ENCODE measurements around the gene AKAP4. TPM values are rescaled to one million over a fixed set of nuclear protein-coding genes. Genes with fewer than 3 reads are reported as not detected.

AKAP4 gene, protein sequence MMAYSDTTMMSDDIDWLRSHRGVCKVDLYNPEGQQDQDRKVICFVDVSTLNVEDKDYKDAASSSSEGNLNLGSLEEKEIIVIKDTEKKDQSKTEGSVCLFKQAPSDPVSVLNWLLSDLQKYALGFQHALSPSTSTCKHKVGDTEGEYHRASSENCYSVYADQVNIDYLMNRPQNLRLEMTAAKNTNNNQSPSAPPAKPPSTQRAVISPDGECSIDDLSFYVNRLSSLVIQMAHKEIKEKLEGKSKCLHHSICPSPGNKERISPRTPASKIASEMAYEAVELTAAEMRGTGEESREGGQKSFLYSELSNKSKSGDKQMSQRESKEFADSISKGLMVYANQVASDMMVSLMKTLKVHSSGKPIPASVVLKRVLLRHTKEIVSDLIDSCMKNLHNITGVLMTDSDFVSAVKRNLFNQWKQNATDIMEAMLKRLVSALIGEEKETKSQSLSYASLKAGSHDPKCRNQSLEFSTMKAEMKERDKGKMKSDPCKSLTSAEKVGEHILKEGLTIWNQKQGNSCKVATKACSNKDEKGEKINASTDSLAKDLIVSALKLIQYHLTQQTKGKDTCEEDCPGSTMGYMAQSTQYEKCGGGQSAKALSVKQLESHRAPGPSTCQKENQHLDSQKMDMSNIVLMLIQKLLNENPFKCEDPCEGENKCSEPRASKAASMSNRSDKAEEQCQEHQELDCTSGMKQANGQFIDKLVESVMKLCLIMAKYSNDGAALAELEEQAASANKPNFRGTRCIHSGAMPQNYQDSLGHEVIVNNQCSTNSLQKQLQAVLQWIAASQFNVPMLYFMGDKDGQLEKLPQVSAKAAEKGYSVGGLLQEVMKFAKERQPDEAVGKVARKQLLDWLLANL
- total RNA-seq (0.32 TPM), polyA plus RNA-seq (not detected)

- no peak for DNase-seq (ENCODE audit: extremely low spot score)
- Histone ChIP-seq H3K27ac (ENCODE audit: low read depth) (no peak within 1 kb of the TSS), H3K4me1 (ENCODE audit: insufficient read depth) (no peaks in the 10 kb centered on the region), H3K36me3 (ENCODE audit: insufficient read depth) (no peaks in the 10 kb centered on the region), H3K4me3 (ENCODE audit: low read depth, low read length) (no peak within 1 kb of the TSS)
- 94% methylated on average over 1 of the region's 1 CpG for WGBS
Measured at GRCh38 chrX:50200907-50201306, at the start of gene AKAP4. Gene AKAP4, minus strand, starts transcription at chrX:50201007. Its CDS starts 118 bp downstream, at chrX:50200889.

DNA sequence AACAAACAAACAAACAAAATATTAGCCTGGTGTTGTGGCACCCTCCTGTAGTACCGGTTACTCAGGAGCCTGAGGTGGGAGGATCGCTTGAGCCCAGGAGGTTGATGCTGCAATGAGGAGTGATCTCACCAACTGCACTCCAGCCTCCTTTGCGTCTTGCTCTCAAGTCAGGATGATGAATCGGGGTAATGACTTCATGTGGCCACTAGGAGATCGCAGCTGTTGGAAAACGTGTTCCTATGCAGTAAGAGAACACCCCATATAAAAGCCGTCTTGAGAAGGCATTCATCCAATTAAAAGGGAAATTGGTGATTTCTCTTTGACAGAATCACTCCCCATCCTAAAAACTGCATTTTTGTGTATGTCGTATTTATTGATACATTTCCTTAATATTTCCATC lies 10.7 kb upstream of the AKAP4 start:
- no peak for DNase-seq (ENCODE audit: extremely low spot score)
- 48% methylated on average over 8 of the region's 8 CpGs for WGBS
- Histone ChIP-seq H3K4me3 (ENCODE audit: low read depth, low read length) (no peak overlapping the region), H3K27ac (ENCODE audit: low read depth) (no peak overlapping the region), H3K36me3 (ENCODE audit: insufficient read depth) (no peaks in the 10 kb centered on the region), H3K4me1 (ENCODE audit: insufficient read depth) (no peaks in the 10 kb centered on the region)

- Histone ChIP-seq H3K36me3 (ENCODE audit: insufficient read depth) (no peaks in the 10 kb centered on the region), H3K27ac (ENCODE audit: low read depth) (no peak overlapping the region), H3K4me1 (ENCODE audit: insufficient read depth) (no peaks in the 10 kb centered on the region), H3K4me3 (ENCODE audit: low read depth, low read length) (no peak overlapping the region)
- 77% methylated on average over 11 of the region's 11 CpGs for WGBS
- no peak for DNase-seq (ENCODE audit: extremely low spot score)
Measured at GRCh38 chrX:50206753-50207152, 5.9 kb upstream of the AKAP4 start.

DNA sequence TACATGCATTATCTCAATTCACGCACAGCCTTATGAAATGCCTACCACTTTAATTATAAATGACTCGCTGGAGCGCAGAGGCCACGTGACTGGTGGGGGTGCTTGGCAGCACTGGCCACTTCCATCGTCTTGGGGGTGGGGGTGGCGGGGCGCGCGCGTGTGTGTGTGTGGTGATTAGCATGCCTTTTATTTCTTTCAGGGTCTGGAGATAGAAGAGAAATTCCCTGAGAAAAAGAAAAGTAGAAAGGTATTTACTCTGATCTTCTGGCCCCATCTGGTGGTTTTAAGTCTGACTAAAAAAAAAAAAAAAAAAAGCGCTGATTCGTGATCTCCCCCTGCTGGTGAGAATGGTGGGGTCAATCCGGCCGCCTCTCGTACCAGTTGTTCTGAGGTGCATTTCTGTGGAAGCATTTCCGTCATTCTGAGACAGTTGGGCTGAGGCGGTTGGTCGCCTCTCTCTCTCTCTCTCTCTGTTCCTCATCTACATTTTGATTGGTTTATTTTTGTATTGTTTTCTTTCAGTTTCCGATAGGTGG lies 3.6 kb upstream of the AKAP4 start, which contains the start of gene CCNB3:
CCNB3 (plus strand) TSS at position 402 of the 536 bp plus-strand sequence. CDS start 80,399 bp downstream, outside the sequence.
- Histone ChIP-seq H3K27ac (ENCODE audit: low read depth) (no peak within 1 kb of the TSS), H3K4me3 (ENCODE audit: low read depth, low read length) (peak within 1 kb of the TSS; percentile 9), H3K4me1 (ENCODE audit: insufficient read depth) (no peaks in the 10 kb centered on the region), H3K36me3 (ENCODE audit: insufficient read depth) (no peaks in the 10 kb centered on the region)
- 1% methylated on average over 19 of the region's 19 CpGs for WGBS
- DNase-seq (ENCODE audit: extremely low spot score) = peak; percentile 39

DNA sequence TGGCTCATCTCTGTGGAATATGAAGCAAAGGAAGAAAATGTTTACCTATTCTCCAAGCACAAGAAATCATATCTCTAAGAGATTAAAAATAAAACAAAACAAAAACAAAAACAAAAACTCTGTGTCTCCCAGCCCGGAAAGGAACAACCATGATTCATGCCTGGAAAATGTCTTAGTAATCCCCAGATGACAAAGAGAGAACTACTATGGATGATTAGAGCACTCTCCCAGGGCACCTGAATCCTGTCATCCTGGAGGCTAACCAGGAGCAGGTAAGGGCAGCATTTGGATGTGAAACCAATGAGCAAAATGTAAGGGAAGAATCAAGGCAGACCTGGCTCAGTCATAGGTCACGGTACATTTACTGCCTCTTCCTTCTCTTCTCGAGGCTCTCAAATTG lies 1.7 kb upstream of the AKAP4 start:
- Histone ChIP-seq H3K27ac (ENCODE audit: low read depth) (no peak overlapping the region), H3K36me3 (ENCODE audit: insufficient read depth) (no peaks in the 10 kb centered on the region), H3K4me3 (ENCODE audit: low read depth, low read length) (no peak overlapping the region), H3K4me1 (ENCODE audit: insufficient read depth) (no peaks in the 10 kb centered on the region)
- WGBS = 72% methylated on average over 3 of the region's 3 CpGs
- DNase-seq (ENCODE audit: extremely low spot score) = no peak

- Histone ChIP-seq H3K4me1 (ENCODE audit: insufficient read depth) (no peaks in the 10 kb centered on the region), H3K36me3 (ENCODE audit: insufficient read depth) (no peaks in the 10 kb centered on the region), H3K27ac (ENCODE audit: low read depth) (no peak overlapping the region), H3K4me3 (ENCODE audit: low read depth, low read length) (no peak overlapping the region)
- WGBS = 78% methylated on average over 4 of the region's 4 CpGs
- DNase-seq (ENCODE audit: extremely low spot score) = no peak
Measured at GRCh38 chrX:50198348-50198747, 2.5 kb downstream of the AKAP4 start.

DNA sequence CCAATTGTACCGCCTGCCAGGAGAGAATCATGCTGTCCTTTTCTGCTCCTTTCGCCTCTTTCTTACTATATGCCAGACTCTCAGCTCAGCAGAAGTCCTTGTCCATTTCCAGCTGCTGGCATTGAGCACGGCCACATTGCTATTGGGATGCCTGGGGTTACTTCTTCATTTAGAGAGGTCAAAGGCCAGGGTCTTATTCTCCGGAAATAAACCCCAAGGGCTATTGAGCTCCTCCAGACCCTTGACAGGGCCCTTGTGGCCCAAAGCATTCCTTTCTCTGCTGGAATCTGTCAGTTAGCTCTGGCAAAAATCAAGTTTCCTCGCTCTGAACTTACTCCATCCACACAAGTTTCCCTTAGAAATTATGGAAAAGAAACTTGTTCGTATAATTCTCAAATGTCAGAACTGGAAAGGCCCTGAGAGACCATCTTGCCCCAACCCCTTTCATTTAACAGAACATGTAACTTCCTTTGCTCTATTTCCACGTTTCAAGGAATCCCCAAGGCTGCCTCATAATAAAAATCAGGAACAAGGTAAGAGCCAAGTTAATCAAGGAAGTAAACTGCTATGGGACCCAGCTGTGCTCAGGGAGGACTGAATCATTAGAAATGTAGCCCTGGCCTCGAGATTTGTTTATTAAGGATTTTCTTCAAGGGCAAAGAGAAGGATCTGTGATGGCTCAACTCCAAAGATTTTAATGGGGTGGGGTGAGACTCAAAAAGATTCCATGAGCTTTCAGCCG lies 11.8 kb downstream of the AKAP4 start:
- H3K4me3 ChIP-seq (ENCODE audit: low read depth, low read length) = no peak overlapping the region
- no peaks in the 10 kb centered on the region for H3K36me3 ChIP-seq (ENCODE audit: insufficient read depth)
- peak overlapping the region; percentile 23 for H3K27ac ChIP-seq (ENCODE audit: low read depth)
- no peak for DNase-seq (ENCODE audit: extremely low spot score)
- 38% methylated on average over 9 of the region's 9 CpGs for whole genome bisulfite sequencing
- no peaks in the 10 kb centered on the region for H3K4me1 ChIP-seq (ENCODE audit: insufficient read depth)

DNA sequence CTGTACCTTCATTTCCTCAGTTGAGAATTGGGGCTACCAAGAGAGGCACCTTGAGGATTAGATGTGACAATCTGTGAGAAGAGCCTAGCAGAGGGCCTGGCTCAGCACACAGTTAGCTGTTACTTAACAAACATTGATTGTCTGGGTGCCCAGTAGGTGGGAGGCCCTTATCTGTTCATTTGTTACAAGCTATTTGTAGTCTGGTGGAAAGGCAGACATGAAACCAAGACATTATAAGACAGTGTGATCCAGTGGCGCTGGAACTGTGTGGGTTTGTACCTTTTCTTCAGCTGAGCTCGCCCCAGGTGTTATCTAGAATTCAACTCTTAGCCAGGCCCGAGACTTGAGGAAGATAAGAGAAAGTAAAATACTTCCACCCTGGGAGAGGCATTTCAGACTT lies 16.9 kb downstream of the AKAP4 start:
- no peaks in the 10 kb centered on the region for H3K4me1 ChIP-seq (ENCODE audit: insufficient read depth)
- H3K4me3 ChIP-seq (ENCODE audit: low read depth, low read length) = no peak overlapping the region
- H3K27ac ChIP-seq (ENCODE audit: low read depth) = no peak overlapping the region
- no peaks in the 10 kb centered on the region for H3K36me3 ChIP-seq (ENCODE audit: insufficient read depth)
- WGBS = 88% methylated on average over 3 of the region's 3 CpGs
- no peak for DNase-seq (ENCODE audit: extremely low spot score)

GRCh38 chrX:50180073-50180940 lies 20.5 kb downstream of the AKAP4 start:
- Histone ChIP-seq H3K27ac (ENCODE audit: low read depth) (no peak overlapping the region), H3K4me3 (ENCODE audit: low read depth, low read length) (no peak overlapping the region), H3K36me3 (ENCODE audit: insufficient read depth) (no peaks in the 10 kb centered on the region), H3K4me1 (ENCODE audit: insufficient read depth) (no peaks in the 10 kb centered on the region)
- no peak for DNase-seq (ENCODE audit: extremely low spot score)
- 61% methylated on average over 10 of the region's 10 CpGs for WGBS

GRCh38 chrX:50169717-50170116 lies 31.1 kb downstream of the AKAP4 start:
- DNase-seq (ENCODE audit: extremely low spot score) = no peak
- Histone ChIP-seq H3K4me1 (ENCODE audit: insufficient read depth) (no peaks in the 10 kb centered on the region), H3K27ac (ENCODE audit: low read depth) (no peak overlapping the region), H3K4me3 (ENCODE audit: low read depth, low read length) (no peak overlapping the region), H3K36me3 (ENCODE audit: insufficient read depth) (no peaks in the 10 kb centered on the region)
- 84% methylated on average over 3 of the region's 3 CpGs for WGBS

DNA sequence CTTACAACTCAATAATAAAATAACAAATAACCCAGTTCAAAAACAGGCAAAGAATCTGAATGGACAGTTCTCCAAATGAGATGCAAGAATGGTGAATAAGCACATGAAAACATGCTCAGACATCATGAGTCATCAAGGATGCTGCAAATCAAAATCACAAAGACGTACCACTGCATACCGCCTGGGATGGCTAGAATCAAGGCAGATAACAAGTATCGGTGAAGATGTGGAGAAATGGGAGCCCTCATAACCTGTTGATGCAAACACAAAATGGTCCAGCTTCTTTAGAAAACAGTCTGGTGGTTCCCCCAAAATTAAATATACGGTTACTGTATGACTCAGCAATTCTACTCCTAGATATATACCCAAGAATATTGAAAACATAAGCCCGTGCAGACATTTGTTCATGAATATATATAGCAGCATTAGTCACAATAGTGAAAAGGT lies 32.5 kb downstream of the AKAP4 start:
- Histone ChIP-seq H3K4me1 (ENCODE audit: insufficient read depth) (no peaks in the 10 kb centered on the region), H3K27ac (ENCODE audit: low read depth) (no peak overlapping the region), H3K4me3 (ENCODE audit: low read depth, low read length) (no peak overlapping the region), H3K36me3 (ENCODE audit: insufficient read depth) (no peaks in the 10 kb centered on the region)
- 68% methylated on average over 5 of the region's 5 CpGs for WGBS
- no peak for DNase-seq (ENCODE audit: extremely low spot score)

DNA sequence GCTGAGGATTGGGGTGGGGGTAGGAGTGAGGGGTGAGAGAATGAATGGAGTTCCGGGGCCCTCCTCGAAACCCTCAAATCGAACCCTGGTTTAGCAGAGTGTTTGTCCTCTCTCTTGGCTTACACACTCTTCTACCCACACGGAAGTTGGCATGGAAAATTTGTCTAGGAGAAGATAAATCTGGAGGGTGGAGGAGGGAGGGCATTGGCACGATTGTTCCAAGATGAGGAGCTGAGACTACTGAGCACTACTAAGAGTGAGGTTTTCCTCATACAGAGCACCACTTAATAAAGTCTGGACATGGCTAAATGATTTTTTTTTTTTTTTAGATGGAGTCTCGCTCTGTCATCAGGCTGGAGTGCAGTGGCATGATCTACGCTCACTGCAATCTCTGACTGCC lies 33.4 kb downstream of the AKAP4 start:
- 82% methylated on average over 7 of the region's 7 CpGs for WGBS
- Histone ChIP-seq H3K27ac (ENCODE audit: low read depth) (no peak overlapping the region), H3K4me1 (ENCODE audit: insufficient read depth) (no peaks in the 10 kb centered on the region), H3K4me3 (ENCODE audit: low read depth, low read length) (no peak overlapping the region), H3K36me3 (ENCODE audit: insufficient read depth) (no peaks in the 10 kb centered on the region)
- DNase-seq (ENCODE audit: extremely low spot score) = no peak
